ENCODE data around the gene PLEKHF1.
"Not testable (repeated sequence)": the region's sequence is repeated elsewhere in the genome, so short reads cannot be mapped to it uniquely, and the experiment has no call there.

The PLEKHF1 gene

GRCh38 chr19:29664753-29665214, 477 bp upstream of the PLEKHF1 start:
- DNase-seq (ENCODE audit: low read depth): no peak

GRCh38 chr19:29665826-29666577, 741 bp downstream of the PLEKHF1 start:
- DNase-seq (ENCODE audit: low read depth): no peak

- DNase-seq (ENCODE audit: low read depth): no peak
Measured at GRCh38 chr19:29666578-29667386, 1.5 kb downstream of the PLEKHF1 start.

GRCh38 chr19:29667387-29667783, 2.1 kb downstream of the PLEKHF1 start:
- no peak for DNase-seq (ENCODE audit: low read depth)

GRCh38 chr19:29667901-29668341, 2.7 kb downstream of the PLEKHF1 start:
- no peak for DNase-seq (ENCODE audit: low read depth)

- DNase-seq (ENCODE audit: low read depth): no peak
Measured at GRCh38 chr19:29668746-29669609, 3.7 kb downstream of the PLEKHF1 start.

GRCh38 chr19:29670255-29670654, 5.0 kb downstream of the PLEKHF1 start:
- DNase-seq (ENCODE audit: low read depth): no peak

- not testable (repeated sequence) for DNase-seq (ENCODE audit: low read depth)
Measured at GRCh38 chr19:29671026-29671392, 5.7 kb downstream of the PLEKHF1 start.

- DNase-seq (ENCODE audit: low read depth): peak; percentile 73
Measured at GRCh38 chr19:29671393-29672160, 6.3 kb downstream of the PLEKHF1 start.

GRCh38 chr19:29672319-29672932, 7.2 kb downstream of the PLEKHF1 start:
- no peak for DNase-seq (ENCODE audit: low read depth)

- peak; percentile 79 for DNase-seq (ENCODE audit: low read depth)
Measured at GRCh38 chr19:29672933-29673336, 7.7 kb downstream of the PLEKHF1 start.

- no peak for DNase-seq (ENCODE audit: low read depth)
Measured at GRCh38 chr19:29673451-29674371, 8.4 kb downstream of the PLEKHF1 start.

GRCh38 chr19:29674374-29675119, 9.3 kb downstream of the PLEKHF1 start:
- DNase-seq (ENCODE audit: low read depth): no peak

- no peak for DNase-seq (ENCODE audit: low read depth)
Measured at GRCh38 chr19:29675120-29675649, 9.9 kb downstream of the PLEKHF1 start.

- no peak for DNase-seq (ENCODE audit: low read depth)
Measured at GRCh38 chr19:29675650-29676186, 10.5 kb downstream of the PLEKHF1 start.

GRCh38 chr19:29676586-29676985, 11.3 kb downstream of the PLEKHF1 start:
- no peak for DNase-seq (ENCODE audit: low read depth)

- no peak for DNase-seq (ENCODE audit: low read depth)
Measured at GRCh38 chr19:29677001-29677817, 11.9 kb downstream of the PLEKHF1 start.

Measured in stimulated activated CD8-positive, alpha-beta memory T cell treated with anti-CD3 and anti-CD28 coated beads, Interleukin-12 subunit alpha, Interleukin-12 subunit beta, amount 100 ng/mL, for 4 hours (primary cell).